HG03457 (cell line): Measurements from ENCODE around the gene ZMAT5.

Source experiments
- ATAC-seq: cut with Tn5 transposase; IDR thresholded peaks from one replicate; pipeline ENCODE4 v1.9.1; 2021; ENCODE audit warnings: moderate number of reproducible peaks; ENCODE audit not compliant: unreplicated experiment

Gene ZMAT5

GRCh38 chr22:29712119-29712518, 54.7 kb downstream of the ZMAT5 start:
- no peak for ATAC-seq

- ATAC-seq = no peak
These were observed 55.7 kb downstream of the ZMAT5 start for GRCh38 chr22:29710922-29711593.

GRCh38 chr22:29710193-29710592, 56.6 kb downstream of the ZMAT5 start:
- no peak for ATAC-seq

DNA sequence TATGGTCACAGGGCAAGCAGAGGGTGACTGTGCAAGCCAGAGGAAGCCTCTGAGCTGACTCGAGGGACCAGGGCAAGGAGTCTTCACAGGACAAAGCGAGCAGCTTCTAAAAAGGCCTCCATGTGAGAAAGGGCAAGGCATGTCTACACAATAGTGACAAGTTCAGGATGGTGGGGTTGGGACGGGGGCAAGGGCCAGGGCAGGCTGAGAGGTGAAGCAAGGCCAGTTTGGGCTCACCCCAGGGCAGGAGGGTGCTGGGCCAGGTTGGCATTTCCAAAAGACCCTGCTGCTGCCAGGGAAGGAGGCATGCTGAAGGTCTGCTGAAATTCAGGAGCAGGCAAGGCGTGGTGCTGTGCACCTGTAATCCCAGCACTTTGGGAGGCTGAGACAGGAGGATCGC, 59.3 kb downstream of the ZMAT5 start:
- no peak for ATAC-seq

DNA sequence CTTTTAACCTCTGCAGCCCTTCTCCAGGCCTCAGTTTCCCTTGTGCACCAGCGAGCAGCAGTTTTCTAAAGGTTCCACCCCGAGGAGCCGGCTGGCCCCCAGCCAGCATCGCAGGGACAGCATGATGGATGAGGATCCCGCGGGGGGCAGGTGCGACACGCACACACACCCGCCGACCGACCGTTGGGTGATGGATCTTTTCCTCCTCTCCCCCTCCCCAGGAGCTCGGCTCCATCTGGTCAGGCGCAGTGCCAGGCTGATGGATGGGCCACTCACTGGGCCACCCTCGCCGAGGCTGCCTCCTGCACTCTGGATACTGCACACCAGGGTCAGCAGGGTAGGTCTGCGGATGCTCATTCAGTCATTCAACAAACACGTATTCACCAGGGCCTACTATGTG, 59.8 kb downstream of the ZMAT5 start:
- no peak for ATAC-seq

- ATAC-seq = no peak
These were observed 60.3 kb downstream of the ZMAT5 start for GRCh38 chr22:29706486-29706885.

DNA sequence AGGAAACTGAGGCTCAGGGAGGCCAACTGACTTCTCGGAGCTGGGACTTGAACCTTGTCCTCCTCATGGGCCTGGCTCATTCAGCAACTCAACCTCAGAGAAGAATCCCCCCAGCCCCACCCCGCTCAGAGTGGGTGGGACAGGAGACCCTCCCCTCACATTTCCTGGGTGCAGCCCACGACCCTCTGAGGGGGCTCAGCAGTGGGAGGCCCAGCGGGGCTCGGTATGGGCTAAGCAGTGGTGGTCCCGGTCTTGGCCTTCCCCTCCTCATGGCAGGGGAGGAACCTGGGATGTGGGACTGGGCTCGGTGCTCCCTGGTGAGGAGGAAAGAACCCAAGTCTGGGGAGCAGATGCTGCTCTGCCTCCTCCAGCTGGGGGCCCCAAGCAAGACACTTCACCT, 61.2 kb downstream of the ZMAT5 start:
- no peak for ATAC-seq

- ATAC-seq = no peak
These were observed 62.1 kb downstream of the ZMAT5 start for GRCh38 chr22:29704528-29705285.

DNA sequence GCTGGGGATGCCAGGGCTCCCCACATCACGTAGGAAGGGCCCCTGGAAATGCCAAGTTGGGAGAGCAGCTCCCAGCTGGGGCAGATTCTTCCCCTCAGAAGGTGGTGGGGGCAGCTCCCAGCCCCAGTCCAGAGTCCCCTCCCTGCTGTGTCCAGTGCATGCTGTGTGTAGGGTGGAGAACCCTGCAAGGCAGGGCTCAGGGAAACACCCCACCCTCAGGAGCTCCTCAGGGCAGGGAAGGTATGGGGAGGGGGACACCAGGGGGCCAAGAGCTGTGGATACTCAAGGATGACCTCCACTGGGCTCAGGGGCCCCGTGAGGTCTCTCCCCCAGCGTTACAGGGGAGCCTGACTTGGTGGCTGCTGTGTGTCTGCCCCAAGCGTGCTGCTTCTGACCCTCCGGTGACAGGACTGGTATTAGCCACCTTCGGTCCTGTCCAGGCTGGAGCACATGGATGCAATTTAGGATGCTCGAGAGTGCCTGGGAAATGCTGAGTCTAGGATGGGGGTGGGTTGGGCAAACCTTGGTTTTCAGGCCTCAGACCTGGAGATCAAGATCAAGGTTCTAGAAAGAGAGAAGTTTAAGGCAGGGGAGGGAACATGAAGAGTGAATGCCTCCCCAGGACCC, 63.1 kb downstream of the ZMAT5 start:
- no peak for ATAC-seq

GRCh38 chr22:29702931-29703501, 63.8 kb downstream of the ZMAT5 start:
- ATAC-seq = no peak

DNA sequence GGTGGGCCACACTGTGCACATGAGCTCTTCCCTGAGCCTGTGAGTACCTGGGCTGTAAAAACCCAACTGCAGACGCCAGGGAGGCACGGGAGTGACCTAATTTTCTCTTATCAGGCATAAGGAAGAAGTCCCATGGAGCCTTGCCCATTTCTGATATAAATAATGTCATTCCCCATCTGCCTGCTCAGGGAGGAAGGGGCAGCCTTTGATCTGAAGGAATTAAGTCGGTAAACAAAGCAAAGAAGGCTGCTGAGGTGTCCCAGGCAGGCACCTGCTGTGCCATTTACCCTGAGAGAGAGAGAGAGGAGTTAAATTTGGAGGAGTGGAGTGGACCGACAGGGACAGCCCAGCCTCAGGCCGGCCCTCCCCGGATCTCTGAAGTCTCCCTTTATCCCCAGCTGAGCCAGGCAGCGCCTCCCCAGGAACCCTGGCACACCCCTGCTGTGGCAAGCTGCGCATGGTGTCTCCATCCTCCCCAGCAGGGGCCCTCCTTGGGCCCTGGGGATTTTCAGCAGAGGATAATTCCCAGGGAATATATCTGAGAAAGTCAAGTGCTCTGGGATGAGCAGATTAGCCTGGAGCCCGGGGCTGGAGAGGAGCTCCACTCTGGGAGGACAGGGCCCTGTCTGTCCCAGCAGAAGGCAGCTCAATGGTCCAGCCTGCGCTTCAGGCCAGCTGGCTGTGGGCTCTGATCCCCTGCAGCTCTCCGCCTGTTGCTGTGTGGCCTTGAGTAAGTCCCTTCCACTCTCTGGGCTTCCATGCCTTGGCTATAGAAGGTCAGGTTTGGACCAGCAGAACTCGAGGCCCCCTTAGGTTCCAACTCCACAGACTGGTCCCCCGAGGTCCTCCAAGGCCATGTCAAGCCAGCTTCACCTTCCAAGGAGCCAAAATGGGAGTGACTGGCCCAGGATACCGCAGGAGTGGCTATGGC, 64.5 kb downstream of the ZMAT5 start:
- no peak for ATAC-seq

DNA sequence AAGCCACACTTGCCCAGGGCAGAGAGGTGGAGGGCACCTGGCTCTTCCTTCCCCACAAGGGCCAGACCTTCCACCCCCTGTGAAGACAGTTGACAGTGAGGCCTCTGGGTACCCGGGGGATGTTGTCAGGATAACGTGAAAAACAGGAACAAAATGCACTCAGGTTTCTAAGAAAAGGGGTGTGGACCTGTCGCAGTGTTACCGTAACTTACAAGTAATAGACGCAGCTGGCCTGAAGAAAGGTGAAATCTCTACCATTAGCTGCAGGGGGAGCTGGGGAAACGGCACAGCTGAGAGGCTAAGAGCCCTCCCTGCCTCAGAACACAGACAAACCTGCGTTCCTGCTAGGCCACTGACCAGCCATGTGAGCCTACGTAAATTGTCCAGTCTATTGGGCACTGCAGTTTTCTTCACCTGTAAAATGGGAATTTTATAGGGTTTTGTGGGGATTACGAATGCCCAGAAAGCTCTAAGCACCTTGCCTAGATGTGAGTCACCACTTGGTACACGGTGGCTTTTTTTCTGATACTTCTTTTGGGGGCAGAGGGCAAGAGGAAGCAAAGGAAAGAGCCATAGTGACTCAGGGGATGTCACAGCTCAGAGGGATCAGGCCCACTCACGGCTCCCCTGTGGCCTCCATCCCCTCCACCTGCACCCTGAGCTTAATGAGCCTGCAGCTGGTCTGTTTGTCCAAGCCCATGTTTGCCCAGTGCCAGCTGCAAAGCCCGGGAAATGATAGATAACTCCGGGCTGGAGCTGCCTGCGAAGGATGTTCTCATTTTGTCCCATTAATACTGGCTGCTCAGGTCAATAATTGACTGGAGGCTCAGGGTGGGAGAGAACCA, 65.4 kb downstream of the ZMAT5 start:
- ATAC-seq = no peak

DNA sequence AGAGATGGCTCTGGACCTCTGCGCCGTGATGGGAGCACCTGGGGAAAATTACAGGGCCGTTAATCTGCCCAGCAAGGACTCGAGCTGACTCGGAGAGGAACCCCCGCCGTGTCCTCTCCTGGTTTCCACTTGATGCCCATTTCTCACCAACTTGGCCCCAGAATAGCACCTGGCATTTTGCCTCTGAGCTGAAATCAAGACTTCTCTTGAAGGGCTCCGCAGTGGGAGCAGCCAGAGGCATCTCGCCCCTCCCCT, 66.0 kb downstream of the ZMAT5 start:
- ATAC-seq = no peak

- ATAC-seq = no peak
These were observed 66.5 kb downstream of the ZMAT5 start for GRCh38 chr22:29700206-29700899.

- no peak for ATAC-seq
These were observed 68.8 kb downstream of the ZMAT5 start for GRCh38 chr22:29697853-29698598.

- ATAC-seq = no peak
These were observed 71.5 kb downstream of the ZMAT5 start for GRCh38 chr22:29695129-29695926.

- ATAC-seq = no peak
These were observed 73.1 kb downstream of the ZMAT5 start for GRCh38 chr22:29693671-29694070.

GRCh38 chr22:29693161-29693560, 73.6 kb downstream of the ZMAT5 start:
- ATAC-seq = no peak
